T-helper 2 cell treated with Interferon-gamma antibody and Interleukin-4, amounts not matched to agents 100 ng/mL and 5 ng/mL, for 36 hours (primary cell): ENCODE data around the gene PIGM. TPM values are rescaled to one million over a fixed set of nuclear protein-coding genes. Genes with fewer than 3 reads are reported as not detected.

Experiments
- intact Hi-C: fragments of 100-400 bp; cut with micrococcal nuclease; formaldehyde crosslinking; loops from one replicate; pipeline ENCODE4 v1.15.1; 2023
- total RNA-seq: library from RNA; stranded (reverse); gene quantifications from 2 replicates; pipeline ENCODE4 v1.2.3, GENCODE V29; 2022

The PIGM gene
- total RNA-seq, 1 donor from 2014 or later, result 7.7 TPM

DNA sequence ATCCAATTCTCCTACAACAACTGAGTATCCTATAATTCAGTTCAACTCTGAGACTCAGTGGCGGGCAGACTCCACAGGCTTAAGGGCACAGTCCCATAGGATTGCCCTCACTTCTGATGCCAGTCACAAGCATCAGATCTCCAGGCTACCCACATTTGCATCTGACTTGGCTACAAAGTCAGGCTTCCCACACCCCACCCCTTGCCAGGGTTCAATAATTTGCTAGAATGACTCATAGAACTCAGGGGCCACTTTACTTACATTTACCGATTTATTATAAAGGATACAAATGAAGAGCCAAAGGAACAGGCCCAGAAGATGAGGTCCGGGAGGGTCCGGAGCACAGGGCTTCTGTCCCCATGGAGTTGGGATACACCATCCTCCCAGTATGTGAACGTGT is 41.8 kb downstream of the PIGM start:
- intact Hi-C loops, result no loop called here

DNA sequence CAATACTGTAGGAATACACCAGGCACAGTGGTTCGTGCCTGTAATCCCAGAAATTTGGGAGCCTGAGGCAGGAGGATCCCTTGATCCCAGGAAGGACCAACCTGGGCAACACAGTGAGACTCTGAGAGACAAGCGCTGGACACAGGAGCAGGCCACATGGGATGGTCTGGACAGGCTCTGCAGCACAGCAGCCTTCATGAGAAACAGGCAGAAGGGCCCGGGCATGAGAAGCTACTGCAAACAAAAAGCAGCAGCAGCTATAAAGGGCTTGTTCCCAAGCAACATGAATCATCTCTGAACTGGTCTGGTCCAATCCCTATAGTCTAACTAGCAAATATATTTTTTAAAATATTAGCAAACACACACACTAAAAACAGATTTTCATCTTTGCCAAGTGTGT is 42.2 kb downstream of the PIGM start:
- intact Hi-C loops, result no loop called here

DNA sequence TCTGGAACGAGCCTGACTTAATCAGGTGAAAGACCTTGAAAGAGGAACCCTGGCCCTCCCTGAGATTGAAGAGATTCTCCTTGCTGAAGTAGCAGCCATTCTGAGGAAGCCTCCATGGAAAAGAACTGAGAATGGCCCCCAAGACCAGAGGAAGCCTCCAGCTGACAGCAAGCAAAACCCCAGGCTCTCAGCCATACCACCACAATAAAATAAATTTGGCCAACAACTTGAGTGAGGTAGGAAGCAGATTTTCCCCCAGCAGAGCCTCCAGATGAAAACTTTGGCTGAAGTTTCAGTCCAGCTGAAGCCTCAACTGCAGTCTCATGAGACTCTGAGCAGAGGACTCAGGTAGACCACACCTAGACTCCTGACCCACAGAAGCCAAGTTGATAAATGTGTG is 43.8 kb downstream of the PIGM start:
- intact Hi-C loops, result no loop called here

GRCh38 chr1:159987186-159987585 is 44.6 kb downstream of the PIGM start:
- intact Hi-C loops, result no loop called here

DNA sequence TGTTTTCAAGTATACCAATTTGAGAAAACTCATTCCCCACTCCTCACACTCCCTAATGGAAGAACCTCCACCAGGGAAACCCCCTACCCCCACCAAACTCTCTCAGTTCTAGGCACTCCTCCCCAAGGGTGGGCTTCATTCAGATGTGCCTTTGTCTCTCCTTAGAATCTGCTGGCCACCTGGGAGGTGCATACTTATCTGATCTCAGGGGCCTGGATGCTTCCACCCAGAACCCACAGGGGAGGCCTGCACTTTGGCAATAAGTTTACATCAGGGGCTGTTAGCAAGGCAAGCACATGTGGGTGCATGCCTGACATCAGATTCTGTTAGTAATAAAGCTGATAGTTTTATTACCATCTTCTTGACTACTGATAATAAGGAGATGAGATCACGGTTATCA is 45.3 kb downstream of the PIGM start:
- intact Hi-C loops, result no loop called here

DNA sequence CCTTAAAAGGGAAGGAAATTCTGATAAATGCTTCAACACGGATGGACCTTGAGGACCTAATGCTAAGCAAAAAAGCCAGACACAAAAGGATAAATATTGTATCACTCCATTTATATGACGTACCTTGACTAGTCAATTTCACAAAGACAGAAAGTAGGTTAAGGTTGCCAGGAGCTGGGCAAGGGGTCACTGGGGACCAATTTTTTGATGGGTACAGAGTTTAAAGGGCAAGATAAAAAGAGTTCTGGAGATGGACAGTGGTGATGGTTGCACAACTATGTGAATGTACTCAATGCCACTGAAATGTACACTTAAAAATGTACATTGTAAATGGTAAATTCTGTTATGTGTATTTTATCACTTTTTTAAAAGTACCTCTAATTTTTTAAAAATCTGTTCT is 45.7 kb downstream of the PIGM start:
- intact Hi-C loops, result no loop called here

DNA sequence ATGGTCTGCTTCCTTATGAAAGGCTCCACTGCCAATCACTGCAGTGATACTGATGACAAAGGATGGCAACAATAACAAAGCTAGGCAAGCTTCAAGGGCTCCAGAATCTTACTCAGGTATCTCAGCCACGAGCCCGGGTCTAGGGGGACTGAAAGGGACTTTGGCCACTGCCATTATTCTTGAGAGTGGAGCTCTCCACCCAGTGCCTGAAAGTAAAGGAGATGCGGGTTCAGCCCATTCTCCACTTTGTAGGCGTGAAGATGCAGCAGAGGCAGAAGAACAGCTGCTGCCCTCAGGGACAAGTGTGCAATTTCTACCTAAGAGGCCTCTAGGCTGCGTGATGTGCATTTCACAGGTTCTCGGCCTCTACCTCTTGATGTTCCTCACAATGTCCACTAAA is 46.3 kb downstream of the PIGM start:
- intact Hi-C loops, result no loop called here

GRCh38 chr1:159983681-159984080 is 48.1 kb downstream of the PIGM start:
- intact Hi-C loops, result no loop called here

DNA sequence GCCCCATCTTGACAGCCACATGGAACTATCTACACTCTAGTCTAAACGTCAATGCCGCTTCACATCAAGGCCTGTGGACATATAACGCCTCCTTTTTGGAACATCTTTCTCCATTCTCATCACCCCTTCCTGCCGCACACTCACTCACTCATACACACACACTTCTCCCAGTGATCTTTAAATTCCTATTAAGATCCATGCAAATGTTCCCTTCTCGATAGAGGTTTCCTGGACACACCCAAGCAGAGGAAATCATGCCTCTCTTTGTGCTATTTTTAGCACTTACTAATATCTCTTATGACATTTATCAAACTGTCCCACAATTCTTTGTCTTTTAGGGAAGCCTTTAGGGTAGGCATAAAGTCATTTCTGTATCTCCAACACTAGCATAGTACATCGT is 49.5 kb downstream of the PIGM start:
- intact Hi-C loops, result no loop called here

DNA sequence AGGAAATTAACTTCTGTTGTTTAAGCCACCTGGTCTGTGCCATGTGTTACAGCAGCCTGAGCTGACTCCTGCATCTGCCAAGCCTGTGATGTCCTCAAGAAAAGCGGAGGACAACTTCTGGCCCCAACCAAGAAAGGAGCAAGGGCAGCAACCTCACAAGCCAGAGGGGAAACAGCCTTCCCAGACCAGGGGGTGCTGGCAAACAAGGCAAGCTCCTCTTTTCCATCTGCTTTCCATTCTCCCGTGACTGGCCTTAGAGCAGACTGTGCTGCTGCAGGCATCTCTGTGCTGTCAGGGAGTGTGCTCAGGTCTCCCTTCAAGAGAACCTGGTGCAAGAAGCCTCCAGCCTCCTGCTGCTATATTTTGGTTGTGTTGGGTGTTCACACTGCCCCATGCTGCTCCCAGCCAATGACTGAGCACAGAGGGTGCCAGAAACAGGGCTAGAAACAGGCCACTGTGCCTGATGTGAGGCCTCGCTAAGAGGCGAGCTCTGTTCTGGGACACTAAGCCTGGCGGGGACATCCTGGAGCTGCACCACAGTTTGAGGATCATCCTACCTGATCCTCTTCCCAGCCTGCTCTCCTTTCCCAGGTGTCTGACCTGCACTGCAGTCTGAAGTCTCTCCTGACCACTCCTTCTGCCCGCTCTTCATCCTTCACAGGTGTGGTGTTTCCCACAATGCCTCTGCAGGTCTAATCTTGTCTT is 50.3 kb downstream of the PIGM start:
- intact Hi-C loops, result no loop called here

GRCh38 chr1:159980786-159981185 is 51.0 kb downstream of the PIGM start:
- intact Hi-C loops, result no loop called here

DNA sequence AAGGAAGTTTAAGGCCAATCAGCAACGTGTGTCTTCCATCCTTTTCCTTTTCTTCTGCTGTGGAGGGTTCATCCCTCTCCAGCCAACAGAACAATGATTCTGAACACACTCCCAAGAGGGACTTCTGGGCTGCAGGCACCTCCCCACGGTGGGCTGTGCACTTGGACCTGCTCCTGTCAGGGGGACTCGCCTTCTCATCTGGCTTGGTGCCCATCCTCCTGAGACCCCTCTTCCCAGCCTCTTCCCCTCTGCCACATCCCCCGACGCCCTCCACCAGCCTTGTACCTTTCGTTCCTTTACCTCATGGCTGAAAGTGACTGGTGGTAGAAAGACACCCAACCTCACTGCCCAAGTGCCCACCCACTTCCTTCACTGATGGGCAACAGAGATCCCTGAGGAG is 51.7 kb downstream of the PIGM start:
- intact Hi-C loops, result no loop called here

GRCh38 chr1:159979257-159979656 is 52.5 kb downstream of the PIGM start:
- intact Hi-C loops, result no loop called here

DNA sequence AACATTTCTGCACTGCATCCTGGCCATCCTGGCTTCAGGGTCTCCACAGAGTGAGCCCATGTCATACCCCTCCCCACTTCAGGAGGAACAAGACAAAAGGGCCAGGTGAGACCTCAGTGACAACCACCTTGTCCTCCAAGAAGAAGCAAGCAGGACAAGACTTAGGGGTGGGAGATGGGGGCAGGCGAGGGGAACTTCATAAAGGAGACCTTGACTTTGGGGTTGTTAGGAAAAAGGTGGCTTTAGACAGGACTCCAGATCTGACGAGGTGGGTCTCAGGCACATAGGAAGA is 53.7 kb downstream of the PIGM start:
- intact Hi-C loops, result no loop called here

- intact Hi-C loops, result no loop called here
Observed at GRCh38 chr1:159977364-159978106, 54.3 kb downstream of the PIGM start.

Other genes with a start within 250 kb of the PIGM start
- gene FCRL6, start 229.6 kb downstream of the PIGM start, total RNA-seq, result 0.25 TPM in 1 of 2 replicates, not detected in the other
- gene SLAMF8, start 205.1 kb downstream of the PIGM start, total RNA-seq, result 0.68 and 1.1 TPM in 2 replicates
- gene VSIG8, start 169.3 kb downstream of the PIGM start, total RNA-seq, result not detected in 2 replicates
- 0.57 and 0.98 TPM in 2 replicates for gene CFAP45, start 131.8 kb downstream of the PIGM start, total RNA-seq
- gene TAGLN2, start 106.5 kb downstream of the PIGM start, total RNA-seq, result 542 and 547 TPM in 2 replicates
- gene IGSF9, start 86.4 kb downstream of the PIGM start, total RNA-seq, result 0.09 TPM in 1 of 2 replicates, not detected in the other
- not detected in 2 replicates for gene SLAMF9, start 77.8 kb downstream of the PIGM start, total RNA-seq
- not detected in 2 replicates for gene KCNJ10, start 38.2 kb upstream of the PIGM start, total RNA-seq
- gene KCNJ9, start 49.5 kb upstream of the PIGM start, total RNA-seq, result not detected in 2 replicates
- 37.2 and 39.4 TPM in 2 replicates for gene IGSF8, start 66.6 kb upstream of the PIGM start, total RNA-seq
- not detected in 2 replicates for gene ATP1A2, start 83.8 kb upstream of the PIGM start, total RNA-seq
- not detected in 2 replicates for gene ATP1A4, start 119.6 kb upstream of the PIGM start, total RNA-seq
- gene CASQ1, start 158.6 kb upstream of the PIGM start, total RNA-seq, result 0.11 TPM in 1 of 2 replicates, not detected in the other
- 36.6 and 40.9 TPM in 2 replicates for gene PEA15, start 173.4 kb upstream of the PIGM start, total RNA-seq
- gene DCAF8, start 230.6 kb upstream of the PIGM start, total RNA-seq, result 98.3 and 105 TPM in 2 replicates